H9 (cell line): ENCODE data around the gene NOLC1. TPM values are rescaled to one million over a fixed set of nuclear protein-coding genes. Genes with fewer than 3 reads are reported as not detected.

Source experiments
- DNase-seq: peaks from one replicate; pipeline ENCODE4 v3.0.0-alpha.2; 2017
- H2AFZ ChIP-seq: one replicate; pipeline ENCODE4 v1.6.1; 2013; ENCODE audit warnings: mild to moderate bottlenecking, low read length, control low read depth, moderate library complexity
- H2AK5ac ChIP-seq: 2 replicates; pipeline ENCODE4 v1.6.1; 2013; ENCODE audit warnings: low read length, control low read depth, mixed read lengths; ENCODE audit not compliant: insufficient read length
- H2BK120ac ChIP-seq: one replicate; pipeline ENCODE4 v1.6.1; 2013; ENCODE audit warnings: low read depth, mild to moderate bottlenecking, low read length, control low read depth, inconsistent platforms; ENCODE audit not compliant: poor library complexity, severe bottlenecking
- H2BK12ac ChIP-seq: 2 replicates; pipeline ENCODE4 v1.6.1; 2013; ENCODE audit warnings: low read length, control low read depth, mixed read lengths, low read depth; ENCODE audit not compliant: insufficient read length
- H2BK15ac ChIP-seq: 2 replicates; pipeline ENCODE4 v1.6.1; 2013; ENCODE audit warnings: low read depth, low read length, control low read depth
- H2BK20ac ChIP-seq: one replicate; pipeline ENCODE4 v1.6.1; 2013; ENCODE audit warnings: low read depth, mild to moderate bottlenecking, low read length, control low read depth, inconsistent platforms; ENCODE audit not compliant: poor library complexity, severe bottlenecking
- H2BK5ac ChIP-seq: 2 replicates; pipeline ENCODE4 v1.6.1; 2013; ENCODE audit warnings: low read length, control low read depth, mixed read lengths; ENCODE audit not compliant: insufficient read length
- H3K14ac ChIP-seq: 2 replicates; pipeline ENCODE4 v1.6.1; 2013; ENCODE audit warnings: low read length, control low read depth; ENCODE audit not compliant: insufficient read depth
- H3K18ac ChIP-seq: 2 replicates; pipeline ENCODE4 v1.6.1; 2013; ENCODE audit warnings: low read depth, mild to moderate bottlenecking, mixed read lengths, low read length, control low read depth; ENCODE audit not compliant: insufficient read length
- H3K23ac ChIP-seq: 2 replicates; pipeline ENCODE4 v1.6.1; 2013; ENCODE audit warnings: low read length, control low read depth, mixed read lengths, low read depth; ENCODE audit not compliant: insufficient read length
- H3K23me2 ChIP-seq: 2 replicates; pipeline ENCODE4 v1.6.1; 2013; ENCODE audit warnings: low read depth, mild to moderate bottlenecking, mixed read lengths, low read length, control low read depth; ENCODE audit not compliant: insufficient read length, poor library complexity, severe bottlenecking
- H3K27ac ChIP-seq: 2 replicates; pipeline ENCODE4 v1.5.1; 2013; ENCODE audit warnings: low read length, control low read depth, mixed read lengths, low read depth; ENCODE audit not compliant: insufficient read length
- H3K27me3 ChIP-seq: 2 replicates; pipeline ENCODE4 v1.6.1; 2013; ENCODE audit warnings: low read length, control low read depth, inconsistent platforms; ENCODE audit not compliant: insufficient read depth
- H3K4ac ChIP-seq: 2 replicates; pipeline ENCODE4 v1.6.1; 2013; ENCODE audit warnings: low read depth, mild to moderate bottlenecking, control low read depth, inconsistent platforms, low read length, moderate library complexity
- H3K4me1 ChIP-seq: 2 replicates; pipeline ENCODE4 v1.6.1; 2013; ENCODE audit warnings: low read length, control low read depth, inconsistent platforms; ENCODE audit not compliant: insufficient read depth
- H3K4me2 ChIP-seq: 2 replicates; pipeline ENCODE4 v1.6.1; 2013; ENCODE audit warnings: low read length, control low read depth, mixed read lengths; ENCODE audit not compliant: insufficient read length, insufficient read depth
- H3K56ac ChIP-seq: 2 replicates; pipeline ENCODE4 v1.6.1; 2013; ENCODE audit warnings: low read depth, mild to moderate bottlenecking, mixed read lengths, low read length, control low read depth; ENCODE audit not compliant: insufficient read length
- H3K79me1 ChIP-seq: 2 replicates; pipeline ENCODE4 v1.6.1; 2013; ENCODE audit warnings: low read depth, mild to moderate bottlenecking, moderate library complexity, low read length, control low read depth, inconsistent platforms; ENCODE audit not compliant: insufficient read depth, poor library complexity, severe bottlenecking
- H3K79me2 ChIP-seq: 2 replicates; pipeline ENCODE4 v1.6.1; 2013; ENCODE audit warnings: low read length, control low read depth, inconsistent platforms; ENCODE audit not compliant: insufficient read depth
- H3K9ac ChIP-seq: 2 replicates; pipeline ENCODE4 v1.6.1; 2013; ENCODE audit warnings: low read length, control low read depth, mixed read lengths; ENCODE audit not compliant: insufficient read length; ENCODE audit errors: extremely low read depth
- H3K9me3 ChIP-seq: one replicate; pipeline ENCODE4 v1.6.1; 2013; ENCODE audit warnings: low read depth, low read length, inconsistent platforms; ENCODE audit not compliant: control insufficient read depth
- H3T11ph ChIP-seq: one replicate; pipeline ENCODE4 v1.6.1; 2013; ENCODE audit warnings: mild to moderate bottlenecking, low read length, control low read depth, inconsistent platforms
- H4K20me1 ChIP-seq: one replicate; pipeline ENCODE4 v1.6.1; 2013; ENCODE audit not compliant: control insufficient read depth, insufficient read length, insufficient read depth
- H4K5ac ChIP-seq: 2 replicates; pipeline ENCODE4 v1.6.1; 2013; ENCODE audit warnings: low read depth, mild to moderate bottlenecking, mixed read lengths, low read length, control low read depth; ENCODE audit not compliant: insufficient read length
- H4K8ac ChIP-seq: replicated peaks from 2 replicates; pipeline ENCODE4 v1.6.1; 2013; ENCODE audit warnings: low read length, control low read depth, mixed read lengths, low read depth; ENCODE audit not compliant: insufficient read length
- H4K91ac ChIP-seq: 2 replicates; pipeline ENCODE4 v1.6.1; 2013; ENCODE audit warnings: low read depth, mild to moderate bottlenecking, moderate library complexity, mixed read lengths, low read length, control low read depth; ENCODE audit not compliant: insufficient read length
- H3K27ac Mint-ChIP-seq, 3 experiments: 2 replicates in 2 of 3; 3 replicates in 1 of 3; pipeline ENCODE4 v1.8.0; 2020 to 2021; ENCODE audit warnings: mixed read lengths in 3 of 3, mild to moderate bottlenecking in 1 of 3, moderate library complexity in 1 of 3
- H3K27me3 Mint-ChIP-seq: 2 replicates; pipeline ENCODE4 v1.8.0; 2021; ENCODE audit warnings: low read depth, mild to moderate bottlenecking, moderate library complexity, mixed read lengths
- H3K36me3 Mint-ChIP-seq, 3 experiments: 2 replicates in 2 of 3; 3 replicates in 1 of 3; pipeline ENCODE4 v1.8.0; 2020 to 2021; ENCODE audit warnings: low read depth in 3 of 3, mixed read lengths in 3 of 3; ENCODE audit not compliant: insufficient read depth in 1 of 3
- H3K4me1 Mint-ChIP-seq, 2 experiments: 2 replicates each; pipeline ENCODE4 v1.8.0; 2020; ENCODE audit warnings: mixed read lengths in 2 of 2
- H3K4me3 Mint-ChIP-seq, 2 experiments: 2 replicates in 1 of 2; 3 replicates in 1 of 2; pipeline ENCODE4 v1.8.0; 2020 to 2021; ENCODE audit warnings: mild to moderate bottlenecking in 2 of 2, mixed read lengths in 2 of 2, moderate library complexity in 1 of 2
- H3K9me3 Mint-ChIP-seq, 2 experiments: 2 replicates in 1 of 2; 3 replicates in 1 of 2; pipeline ENCODE4 v1.8.0; 2020; ENCODE audit warnings: mild to moderate bottlenecking in 2 of 2, mixed read lengths in 2 of 2, moderate library complexity in 1 of 2
- WGBS: extraction: QIAGEN DNeasy Blood & Tissue Kit; methylation state at CpG from one replicate; pipeline ENCODE4 v1.1.7; 2013; ENCODE audit warnings: missing lambda C conversion rate, low lambda C conversion rate, mixed read lengths; ENCODE audit not compliant: insufficient read length; ENCODE audit errors: extremely low coverage; 5-methylcytosine and 5-hydroxymethylcytosine counted together
- total RNA-seq: library from RNA; stranded (reverse); gene quantifications from 2 replicates; pipeline ENCODE4 v1.2.1, GENCODE V29; 2021
- TF ChIP-seq, protein P1 (sequence below): fragments of 200-600 bp; sonication (generic); conservative IDR thresholded peaks from 3 replicates; pipeline ENCODE4 v1.8.0; 2021; ENCODE audit warnings: antibody characterized with exemption, mild to moderate bottlenecking

The NOLC1 gene
- total RNA-seq, 1 experiment from 2014 or later: 171 TPM

- no peak overlapping the region for H3K18ac ChIP-seq
- DNase-seq: no peak
- no peaks in the 10 kb centered on the region for H3K27me3 ChIP-seq
- peaks cover 6% of the 10 kb centered on the region for H3K79me1 ChIP-seq
- Mint-ChIP-seq H3K9me3 (no peaks in the 10 kb centered on the region; a peak in 1 of 5 replicates), H3K4me3 (peak overlapping the region in 1 of 2 experiments; percentile 97; a peak in 3 of 5 replicates), H3K36me3 (peaks cover 12 to 23% (median 12%) of the 10 kb centered on the region in 3 experiments; a peak in 6 of 7 replicates), H3K4me1 (peaks cover 21 to 24% of the 10 kb centered on the region in 2 experiments), H3K27me3 (peaks cover 2% of the 10 kb centered on the region; the same call in 1 of the 2 replicates), H3K27ac (no peak overlapping the region)
- WGBS: no CpG with 5 or more reads among the region's 8 CpGs
- TF ChIP-seq, protein P1, sequence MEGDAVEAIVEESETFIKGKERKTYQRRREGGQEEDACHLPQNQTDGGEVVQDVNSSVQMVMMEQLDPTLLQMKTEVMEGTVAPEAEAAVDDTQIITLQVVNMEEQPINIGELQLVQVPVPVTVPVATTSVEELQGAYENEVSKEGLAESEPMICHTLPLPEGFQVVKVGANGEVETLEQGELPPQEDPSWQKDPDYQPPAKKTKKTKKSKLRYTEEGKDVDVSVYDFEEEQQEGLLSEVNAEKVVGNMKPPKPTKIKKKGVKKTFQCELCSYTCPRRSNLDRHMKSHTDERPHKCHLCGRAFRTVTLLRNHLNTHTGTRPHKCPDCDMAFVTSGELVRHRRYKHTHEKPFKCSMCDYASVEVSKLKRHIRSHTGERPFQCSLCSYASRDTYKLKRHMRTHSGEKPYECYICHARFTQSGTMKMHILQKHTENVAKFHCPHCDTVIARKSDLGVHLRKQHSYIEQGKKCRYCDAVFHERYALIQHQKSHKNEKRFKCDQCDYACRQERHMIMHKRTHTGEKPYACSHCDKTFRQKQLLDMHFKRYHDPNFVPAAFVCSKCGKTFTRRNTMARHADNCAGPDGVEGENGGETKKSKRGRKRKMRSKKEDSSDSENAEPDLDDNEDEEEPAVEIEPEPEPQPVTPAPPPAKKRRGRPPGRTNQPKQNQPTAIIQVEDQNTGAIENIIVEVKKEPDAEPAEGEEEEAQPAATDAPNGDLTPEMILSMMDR: no peak
- no peak overlapping the region for H3K9ac ChIP-seq
- H2BK5ac ChIP-seq: no peak overlapping the region
- no peak overlapping the region for H2AK5ac ChIP-seq
- no peak overlapping the region for H3K4me2 ChIP-seq
- H4K5ac ChIP-seq: no peak overlapping the region
- no peaks in the 10 kb centered on the region for H4K20me1 ChIP-seq
- no peak overlapping the region for H3K23ac ChIP-seq
- H2AFZ ChIP-seq: no peak overlapping the region
- no peaks in the 10 kb centered on the region for H3K9me3 ChIP-seq
- H3K4ac ChIP-seq: no peak overlapping the region
- no peaks in the 10 kb centered on the region; the same call in 1 of the 2 replicates for H3K4me1 ChIP-seq
- no peak overlapping the region for H3K56ac ChIP-seq
- peaks cover 33% of the 10 kb centered on the region for H3K79me2 ChIP-seq
- H4K91ac ChIP-seq: no peak overlapping the region
- H3T11ph ChIP-seq: no peak overlapping the region
- no peak overlapping the region for H2BK12ac ChIP-seq
- H3K27ac ChIP-seq: no peak overlapping the region
- H3K23me2 ChIP-seq: peaks cover 11% of the 10 kb centered on the region
- no peak overlapping the region for H2BK20ac ChIP-seq
- no peak overlapping the region for H2BK15ac ChIP-seq
- no peak overlapping the region for H2BK120ac ChIP-seq
- H3K14ac ChIP-seq: no peak overlapping the region
- H4K8ac ChIP-seq: no peak overlapping the region
These were observed 20.7 kb upstream of the NOLC1 start for GRCh38 chr10:102131286-102132170.
